GM12878 (cell line): Measurements from ENCODE around the gene AGAP1. TPM values are rescaled to one million over a fixed set of nuclear protein-coding genes. Genes with fewer than 3 reads are reported as not detected.

Experiments used
- ATAC-seq: fragments of 200-7000 bp; cut with Tn5 transposase; 3 replicates; pipeline ENCODE4 v1.9.1; 2020; ENCODE audit warnings: mild to moderate bottlenecking, moderate library complexity
- BruUV-seq: library from RNA; stranded (reverse); fragments of 400-500 nt; replicated peaks from 2 replicates; lab custom pipeline; 2021; lab: Mats Ljungman, UMichigan
- CTCF ChIA-PET: fragments of 300-600 bp; sonication (Branson Sonifier 250); formaldehyde crosslinking; extraction: SDS; loops from one replicate; lab custom pipeline; 2021; ENCODE audit warnings: inconsistent platforms; lab: Yijun Ruan, JAX
- POLR2A ChIA-PET: fragments of 350-600 bp; formaldehyde crosslinking; extraction: SDS; loops from one replicate; lab custom pipeline; 2021; ENCODE audit warnings: inconsistent platforms; lab: Charles Lee
- RAD21 ChIA-PET: fragments of 300-600 bp; sonication (Branson Sonifier 250); formaldehyde crosslinking; loops from one replicate; lab custom pipeline; 2023; ENCODE audit warnings: antibody characterized with exemption; ENCODE audit not compliant: unreplicated experiment; lab: Charles Lee
- SMC1A ChIA-PET: fragments of 300-600 bp; sonication (Branson Sonifier 250); formaldehyde crosslinking; loops from one replicate; lab custom pipeline; 2023; ENCODE audit not compliant: unreplicated experiment, uncharacterized antibody; lab: Charles Lee
- DNase-seq: peaks from one replicate; pipeline ENCODE4 v3.0.0-alpha.2; 2011; ENCODE audit warnings: low read depth, low spot score
- FAIRE-seq: peaks from 3 replicates; lab custom pipeline; 2011; peaks lifted over from hg19 to GRCh38; lab: Jason Lieb, UNC
- H2AFZ ChIP-seq: 2 replicates; pipeline ENCODE4 v1.6.0; 2011; ENCODE audit warnings: low read depth, low read length, control low read depth; ENCODE audit not compliant: control insufficient read depth
- H3K27ac ChIP-seq: 2 replicates; pipeline ENCODE4 v1.5.1; 2011; ENCODE audit warnings: control low read depth; ENCODE audit not compliant: control insufficient read depth, insufficient read depth
- H3K27me3 ChIP-seq, 2 experiments: replicated peaks in 1 of 2; 2 replicates each; pipeline versions ENCODE4 v1.6.0 to v1.6.1; 2011; ENCODE audit warnings: low read length in 1 of 2; ENCODE audit not compliant: control insufficient read depth in 2 of 2, insufficient read depth in 2 of 2
- H3K36me3 ChIP-seq, 2 experiments: 2 replicates each; pipeline ENCODE4 v1.5.1; 2011; ENCODE audit warnings: low read length in 1 of 2; ENCODE audit not compliant: control insufficient read depth in 2 of 2, insufficient read depth in 2 of 2
- H3K4me1 ChIP-seq: 2 replicates; pipeline ENCODE4 v1.6.1; 2011; ENCODE audit warnings: mild to moderate bottlenecking, low read length, moderate library complexity, mixed read lengths; ENCODE audit not compliant: control insufficient read depth, insufficient read depth
- H3K4me2 ChIP-seq: 2 replicates; pipeline ENCODE4 v1.6.0; 2011; ENCODE audit warnings: control low read depth; ENCODE audit not compliant: control insufficient read depth, insufficient read depth
- H3K4me3 ChIP-seq: fragments of 200-600 bp; sonication (generic); 2 replicates; pipeline ENCODE4 v1.5.1; 2016
- H3K79me2 ChIP-seq: 2 replicates; pipeline ENCODE4 v1.6.0; 2011; ENCODE audit warnings: low read length; ENCODE audit not compliant: control insufficient read depth, insufficient read depth
- H3K9ac ChIP-seq: 2 replicates; pipeline ENCODE4 v1.8.0; 2011; ENCODE audit warnings: low read length, control low read depth, mixed read lengths; ENCODE audit not compliant: control insufficient read depth, insufficient read depth
- H3K9me3 ChIP-seq: replicated peaks from 3 replicates; pipeline ENCODE4 v1.5.1; 2011; ENCODE audit warnings: mild to moderate bottlenecking, low read length; ENCODE audit not compliant: control insufficient read depth, insufficient read depth
- H4K20me1 ChIP-seq: 2 replicates; pipeline ENCODE4 v1.6.0; 2011; ENCODE audit not compliant: control insufficient read depth, insufficient read depth
- ASH2L ChIP-seq: fragments of 300-600, 200-600 bp; sonication (generic); IDR thresholded peaks from 2 replicates; pipeline ENCODE4 v1.6.1; 2017; ENCODE audit warnings: low read depth, mild to moderate bottlenecking, borderline replicate concordance
- BACH1 ChIP-seq: fragments of 450-650 bp; IDR thresholded peaks from 2 replicates; pipeline ENCODE4 v1.6.1; 2017; ENCODE audit warnings: mild to moderate bottlenecking, borderline replicate concordance
- CHD1 ChIP-seq: IDR thresholded peaks from 2 replicates; pipeline ENCODE4 v1.6.1; 2012; ENCODE audit warnings: low read depth, low read length, improper control_type of control experiment
- DPF2 ChIP-seq: fragments of 450-650 bp; IDR thresholded peaks from 2 replicates; pipeline ENCODE4 v1.6.1; 2017; ENCODE audit warnings: mild to moderate bottlenecking
- EP300 ChIP-seq, 2 experiments: fragments of 150-350 bp in 1 of 2; IDR thresholded peaks; 2 replicates each; pipeline ENCODE4 v1.6.1; 2011 to 2012; ENCODE audit warnings: low read depth in 2 of 2, low read length in 2 of 2, borderline replicate concordance in 1 of 2, improper control_type of control experiment in 1 of 2, inconsistent platforms in 1 of 2; ENCODE audit not compliant: control insufficient read depth in 1 of 2
- GATAD2B ChIP-seq: fragments of 450-650 bp; conservative IDR thresholded peaks from 2 replicates; pipeline ENCODE4 v1.6.1; 2017; ENCODE audit warnings: low read depth, mild to moderate bottlenecking, moderate library complexity
- NBN ChIP-seq: fragments of 450-650 bp; IDR thresholded peaks from 2 replicates; pipeline ENCODE4 v1.6.1; 2016
- RBBP5 ChIP-seq: fragments of 200-600 bp; sonication (generic); conservative IDR thresholded peaks from 2 replicates; pipeline ENCODE4 v1.6.1; 2016
- TARDBP ChIP-seq: IDR thresholded peaks from 2 replicates; pipeline ENCODE4 v1.6.1; 2016; ENCODE audit warnings: borderline replicate concordance
- ZNF274 ChIP-seq: IDR thresholded peaks from one replicate; pipeline ENCODE4 v1.8.0; 2011; ENCODE audit not compliant: insufficient read length, insufficient read depth
- WGBS: methylation state at CpG from one replicate; pipeline ENCODE4 v1.1.6; 2016; ENCODE audit warnings: low lambda C conversion rate; ENCODE audit not compliant: insufficient replicate concordance, insufficient coverage; ENCODE audit errors: missing lambda C conversion rate; 5-methylcytosine and 5-hydroxymethylcytosine counted together
- in situ Hi-C: fragments of 300-500 bp; cut with MboI; formaldehyde crosslinking; loops from 9 replicates; pipeline ENCODE4 v1.14.3; 2018; ENCODE audit warnings: mixed read lengths
- intact Hi-C: fragments of 100-400 bp; cut with micrococcal nuclease; formaldehyde crosslinking; loops from one replicate; pipeline ENCODE4 v1.14.2; 2022; ENCODE audit not compliant: unreplicated experiment
- polyA plus RNA-seq, 11 experiments: library from polyadenylated mRNA; depleted of rRNA in 4 of 11; unstranded in 6 of 11; stranded (reverse) in 5 of 11; fragments of >200 nt; fragmentation: Nextera tagmentation in 4 of 11; fragmentation: Illumina TruSeq in 1 of 11; extraction: Ambion mirVana in 4 of 11; extraction: Trizol in 1 of 11; gene quantifications; 1 replicate in 1 of 11; 2 replicates in 10 of 11; pipeline versions ENCODE4 v1.2.1 to v1.2.3, GENCODE V29; 2011 to 2016; ENCODE audit warnings: inconsistent platforms in 2 of 11, missing spikeins in 2 of 11, low read depth in 1 of 11
- total RNA-seq, 4 experiments: library from RNA; depleted of rRNA in 3 of 4; stranded (reverse); fragments of >200 nt in 3 of 4; fragmentation: Illumina TruSeq in 1 of 4; extraction: Trizol in 1 of 4; gene quantifications; 2 replicates each; pipeline versions ENCODE4 v1.2.1 to v1.2.3, GENCODE V29; 2013 to 2021
- TF ChIP-seq, protein P1 (sequence below): IDR thresholded peaks from 2 replicates; pipeline ENCODE4 v1.6.1; 2012; ENCODE audit warnings: low read depth, low read length, improper control_type of control experiment

Gene AGAP1
- total and polyA plus RNA-seq, 10 of the 15 experiments (the other 5 are each of a cell fraction or from before 2014, with no cell fraction given) = 0.05 to 0.15 (median 0.06) TPM; not detected in 7

GRCh38 chr2:235568431-235568830, 74.6 kb downstream of the AGAP1 start:
- ChIA-PET POLR2A (no interaction called here), CTCF (no interaction called here), SMC1A (no interaction called here), RAD21 (no interaction called here)
- H3K4me1 ChIP-seq = peaks cover 15% of the 10 kb centered on the region
- H3K79me2 ChIP-seq = no peaks in the 10 kb centered on the region
- H3K4me3 ChIP-seq = no peak overlapping the region
- no TSS peak for BruUV-seq
- no peak overlapping the region for H3K4me2 ChIP-seq
- no peaks in the 10 kb centered on the region for H4K20me1 ChIP-seq
- no peak overlapping the region for H3K9ac ChIP-seq
- DNase-seq (no peak), ATAC-seq (no peak), FAIRE-seq (no peak)
- no peaks in the 10 kb centered on the region for H3K27me3 ChIP-seq
- no peak overlapping the region for H3K27ac ChIP-seq
- H3K9me3 ChIP-seq = no peaks in the 10 kb centered on the region; the same call in 1 of the 3 replicates
- H2AFZ ChIP-seq = no peak overlapping the region
- no peaks in the 10 kb centered on the region for H3K36me3 ChIP-seq
- intact Hi-C loops (no loop called here), in situ Hi-C loops (no loop called here)
- WGBS = 46% methylated on average over 9 of the region's 9 CpGs
- no peak for TF ChIP-seq TARDBP
- TF ChIP-seq, protein P1, sequence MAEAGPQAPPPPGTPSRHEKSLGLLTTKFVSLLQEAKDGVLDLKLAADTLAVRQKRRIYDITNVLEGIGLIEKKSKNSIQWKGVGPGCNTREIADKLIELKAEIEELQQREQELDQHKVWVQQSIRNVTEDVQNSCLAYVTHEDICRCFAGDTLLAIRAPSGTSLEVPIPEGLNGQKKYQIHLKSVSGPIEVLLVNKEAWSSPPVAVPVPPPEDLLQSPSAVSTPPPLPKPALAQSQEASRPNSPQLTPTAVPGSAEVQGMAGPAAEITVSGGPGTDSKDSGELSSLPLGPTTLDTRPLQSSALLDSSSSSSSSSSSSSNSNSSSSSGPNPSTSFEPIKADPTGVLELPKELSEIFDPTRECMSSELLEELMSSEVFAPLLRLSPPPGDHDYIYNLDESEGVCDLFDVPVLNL = no peak
- TF ChIP-seq EP300 (IDR thresholded peaks at IDR 0.05; ENCODE audit: borderline replicate concordance in 1 of 2, control insufficient read depth in 1 of 2, low read depth in 2 of 2, low read length in 2 of 2) = no peak
- no peak for TF ChIP-seq GATAD2B
- TF ChIP-seq NBN = no peak
- TF ChIP-seq DPF2 = no peak
- no peak for TF ChIP-seq ASH2L
- TF ChIP-seq CHD1 = no peak
- TF ChIP-seq BACH1 = no peak
- no peak for TF ChIP-seq ZNF274
- no peak for TF ChIP-seq RBBP5
